HCEC 1CT (cell line): ENCODE data around the gene MRPL17.

Experiments
- DNase-seq: peaks from one replicate; pipeline ENCODE4 v3.0.0-alpha.2; 2017

MRPL17 gene

DNA sequence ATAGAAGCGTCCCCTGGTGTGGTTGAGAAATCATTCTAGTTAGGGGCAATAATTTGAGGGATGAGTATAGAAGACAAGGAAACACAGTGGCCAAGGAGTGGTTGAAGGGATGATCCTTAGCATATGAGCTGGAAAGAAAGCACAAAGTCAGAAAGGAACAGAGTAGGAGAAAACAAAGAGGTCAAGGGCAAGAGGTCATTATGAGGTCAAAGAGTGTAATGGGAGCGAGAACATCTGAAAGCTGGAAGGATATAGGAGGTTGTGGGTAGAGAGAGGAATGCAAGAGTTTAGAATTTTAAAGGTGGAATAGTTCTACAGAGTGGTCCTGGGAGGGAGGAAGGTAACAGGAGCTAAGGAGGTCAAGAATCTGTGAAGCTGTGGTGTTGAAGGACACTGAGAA is 29.5 kb downstream of the MRPL17 start:
- no peak for DNase-seq

DNA sequence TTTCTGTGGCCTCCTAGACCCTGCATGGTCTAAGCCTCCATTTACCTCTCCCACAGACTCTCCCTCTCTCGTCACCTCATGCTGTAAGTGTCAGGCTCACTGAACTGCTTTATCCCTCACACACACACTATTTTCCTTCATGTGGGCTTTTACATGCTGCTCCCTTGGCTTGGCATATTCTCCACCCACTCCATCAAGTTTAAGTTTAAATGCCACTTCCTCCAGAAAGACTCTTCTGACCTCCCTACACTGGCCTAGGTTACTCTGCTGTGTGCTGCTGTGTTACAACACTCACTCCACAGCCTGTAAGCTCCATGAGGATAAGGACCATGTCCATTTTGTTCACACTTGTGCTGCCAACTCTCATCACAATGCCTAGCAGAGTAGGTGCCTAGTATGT is 30.0 kb downstream of the MRPL17 start:
- DNase-seq, result no peak

DNA sequence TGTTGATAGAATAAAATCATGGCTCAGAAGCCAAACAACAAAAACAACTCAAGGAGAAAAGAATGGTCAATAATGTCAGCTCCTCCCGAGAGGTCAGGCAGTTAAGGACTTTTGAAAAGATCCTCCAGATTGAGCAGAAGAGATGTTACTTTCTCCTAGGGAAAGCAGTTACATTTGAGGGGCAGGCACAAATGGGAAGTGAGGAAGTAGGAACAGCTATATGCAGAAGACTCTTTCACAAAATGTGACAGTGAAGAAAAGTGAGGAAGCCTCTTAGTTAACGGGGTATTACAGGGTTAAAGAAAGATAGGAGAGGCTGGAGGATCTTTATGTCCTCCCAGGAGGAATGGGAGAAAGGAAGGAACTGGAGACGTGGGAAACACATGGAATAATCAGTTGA is 31.0 kb downstream of the MRPL17 start:
- DNase-seq, result no peak

- DNase-seq, result no peak
These were observed 32.2 kb downstream of the MRPL17 start for GRCh38 chr11:6650980-6651379.

- DNase-seq, result no peak
These were observed 33.0 kb downstream of the MRPL17 start for GRCh38 chr11:6650104-6650503.

DNA sequence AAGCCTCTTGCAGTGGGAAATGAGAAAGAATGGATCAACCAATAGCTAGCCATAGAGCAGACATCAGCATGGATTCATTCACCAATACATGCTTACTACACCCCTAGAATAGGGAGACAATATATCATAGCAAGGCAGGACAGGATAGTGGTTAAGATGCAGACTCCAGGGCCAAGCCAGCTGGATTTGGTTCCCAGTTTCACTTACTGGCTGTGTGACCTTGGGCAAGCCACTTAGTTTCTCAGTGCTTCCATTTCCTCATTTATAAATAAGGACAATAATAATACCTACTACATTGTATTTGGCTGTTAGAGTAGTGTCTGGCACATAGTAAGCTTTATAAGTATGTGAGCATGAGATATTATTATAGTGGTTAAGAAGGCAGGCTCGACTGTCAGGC is 34.6 kb downstream of the MRPL17 start:
- no peak for DNase-seq

DNA sequence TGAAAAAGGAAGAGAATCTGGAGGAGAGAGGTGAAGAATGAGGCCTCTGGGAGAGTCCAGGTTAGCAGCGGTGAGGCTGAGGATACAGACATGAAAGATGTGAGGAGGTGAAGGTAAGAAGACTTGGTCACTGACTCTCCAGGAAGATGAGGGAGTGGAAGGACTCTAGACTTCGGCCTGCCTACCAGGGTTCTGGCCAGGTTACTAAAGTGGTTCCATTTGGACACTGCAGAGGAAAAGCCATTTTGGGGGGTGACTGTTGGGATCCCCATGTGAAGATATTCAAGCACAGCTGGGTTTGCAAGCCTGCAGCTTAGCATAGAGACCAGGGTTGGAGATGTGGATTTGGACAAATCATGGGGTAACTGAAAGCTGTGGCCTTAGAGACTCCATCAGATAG is 35.3 kb downstream of the MRPL17 start:
- DNase-seq, result no peak

DNA sequence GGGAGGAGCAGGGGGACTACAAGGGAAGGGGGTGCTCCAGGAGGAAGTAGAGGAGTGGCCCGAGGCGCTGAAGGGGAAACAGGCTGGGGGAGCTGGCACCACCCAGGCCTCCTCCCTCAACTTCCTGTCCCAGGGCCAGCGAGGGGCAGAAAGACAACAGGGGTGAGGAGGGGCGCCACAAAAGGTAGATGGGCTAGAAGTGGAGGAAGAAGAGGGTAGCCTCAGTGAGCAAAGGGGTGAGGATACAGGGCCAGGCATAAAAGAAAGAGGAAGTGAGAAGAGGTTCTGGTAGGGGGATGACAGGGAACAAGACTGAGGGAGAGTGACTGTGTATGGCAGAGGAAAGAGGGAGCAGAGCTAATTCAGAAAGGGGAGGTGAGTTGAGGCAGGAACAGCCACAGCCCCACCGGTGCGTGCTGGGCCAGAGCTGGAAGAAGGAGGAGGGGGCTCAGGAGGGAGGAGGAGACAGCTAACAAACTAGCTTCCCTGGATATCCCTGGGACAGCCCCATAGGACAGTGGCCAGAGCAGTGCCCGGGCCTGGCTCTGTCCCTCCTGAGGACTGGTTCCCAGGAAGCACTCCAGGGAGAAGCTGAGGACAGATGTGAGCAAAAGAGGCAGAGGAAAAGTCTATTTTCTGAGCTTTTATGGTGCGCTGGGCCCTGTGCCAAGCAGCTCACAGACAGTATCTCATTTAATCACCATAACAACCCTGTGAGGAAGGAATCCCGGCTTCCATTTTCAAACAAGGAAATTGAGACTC is 36.0 kb downstream of the MRPL17 start:
- DNase-seq, result no peak

DNA sequence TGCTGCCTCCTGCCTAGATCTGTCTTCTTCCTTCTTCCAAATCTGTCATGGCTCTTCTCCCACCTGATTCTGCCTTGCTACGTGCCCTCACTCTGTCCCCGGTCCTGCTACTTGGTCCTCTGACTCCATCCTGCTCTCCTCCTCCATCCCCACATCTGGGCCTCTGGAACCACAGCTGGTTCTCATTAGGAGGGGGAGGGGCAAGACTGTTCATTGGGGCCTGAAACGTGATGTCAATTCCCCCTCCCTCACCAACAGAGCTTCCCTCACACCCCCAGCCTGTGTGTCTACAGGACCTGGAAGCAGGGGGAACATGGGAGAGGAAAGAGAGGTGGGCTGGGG is 36.6 kb downstream of the MRPL17 start:
- peak; percentile 79 for DNase-seq

DNA sequence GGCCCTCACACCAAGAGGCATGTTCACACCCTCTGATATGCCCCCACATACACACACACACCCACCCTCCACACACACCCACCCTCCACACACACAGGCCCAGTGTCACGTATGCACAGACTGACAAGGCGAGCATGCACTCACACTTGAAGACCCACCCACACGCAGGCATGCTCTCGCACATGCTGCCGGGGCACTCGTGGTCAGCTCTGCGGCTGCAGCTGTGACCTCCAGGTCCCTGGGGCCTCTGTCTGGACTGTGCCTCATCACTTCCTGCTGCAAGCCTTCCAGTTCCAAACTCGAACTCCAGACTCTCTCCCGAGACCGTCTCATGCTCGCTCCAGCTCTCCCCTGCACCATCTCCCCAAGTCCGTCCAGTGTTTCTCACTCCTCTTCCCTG is 37.1 kb downstream of the MRPL17 start:
- peak; percentile 93 for DNase-seq

DNA sequence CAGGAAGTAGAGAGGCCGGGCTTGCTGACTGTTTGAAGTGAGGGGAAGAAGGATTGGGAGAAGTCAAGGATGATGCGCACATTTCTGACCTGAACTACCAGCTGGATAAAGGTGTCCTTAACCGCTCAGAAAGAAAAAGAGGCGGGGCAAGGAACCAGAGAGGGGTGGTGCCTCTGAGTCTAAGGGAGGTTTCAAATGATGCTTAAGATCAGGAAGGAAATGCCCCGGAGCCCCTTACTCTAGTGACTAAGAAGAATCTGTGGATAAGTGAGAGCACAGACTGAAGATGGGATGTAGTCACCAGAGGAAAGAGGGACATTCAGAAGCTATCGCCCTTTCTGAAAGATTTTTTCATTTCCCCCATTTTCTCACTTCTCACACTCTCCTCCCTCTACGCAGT is 40.2 kb downstream of the MRPL17 start:
- no peak for DNase-seq

DNA sequence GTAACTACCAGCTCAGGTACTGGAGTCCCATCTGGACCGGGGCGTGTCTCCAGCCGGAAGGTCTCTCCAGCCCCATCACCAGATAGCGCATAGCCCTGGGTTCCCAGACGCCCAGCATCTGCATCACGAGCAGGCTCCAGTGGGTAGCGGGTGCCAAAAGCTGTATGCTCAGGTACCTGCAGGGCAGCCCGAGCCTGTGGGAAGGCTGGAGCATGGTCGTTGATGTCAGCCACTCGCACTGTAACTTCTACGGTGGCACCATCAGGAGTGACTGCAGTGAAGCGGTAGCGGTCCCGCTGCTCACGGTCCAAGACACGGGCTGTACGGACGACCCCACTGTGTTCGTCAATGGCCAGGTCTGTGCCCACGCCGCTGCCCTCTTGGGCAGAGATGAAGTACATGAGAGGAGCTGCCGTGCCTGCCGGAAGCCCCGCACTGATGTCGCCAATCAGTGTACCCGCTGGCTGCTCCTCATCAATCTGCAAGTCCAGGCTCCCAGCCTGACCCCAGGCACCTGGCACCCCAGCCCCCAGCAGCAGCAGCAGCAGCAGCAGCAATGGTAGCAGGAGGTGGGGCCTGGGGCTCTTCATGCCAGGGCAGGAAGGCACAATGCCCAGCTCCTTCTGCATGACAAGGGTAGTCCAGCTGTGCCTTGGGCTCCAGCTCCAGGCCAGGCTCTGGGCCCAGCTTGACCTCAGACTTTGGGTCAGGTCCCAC is 42.0 kb downstream of the MRPL17 start:
- no peak for DNase-seq

GRCh38 chr11:6640036-6640984 is 42.8 kb downstream of the MRPL17 start:
- no peak for DNase-seq

- peak; percentile 43 for DNase-seq
These were observed 44.7 kb downstream of the MRPL17 start for GRCh38 chr11:6638429-6638828.

DNA sequence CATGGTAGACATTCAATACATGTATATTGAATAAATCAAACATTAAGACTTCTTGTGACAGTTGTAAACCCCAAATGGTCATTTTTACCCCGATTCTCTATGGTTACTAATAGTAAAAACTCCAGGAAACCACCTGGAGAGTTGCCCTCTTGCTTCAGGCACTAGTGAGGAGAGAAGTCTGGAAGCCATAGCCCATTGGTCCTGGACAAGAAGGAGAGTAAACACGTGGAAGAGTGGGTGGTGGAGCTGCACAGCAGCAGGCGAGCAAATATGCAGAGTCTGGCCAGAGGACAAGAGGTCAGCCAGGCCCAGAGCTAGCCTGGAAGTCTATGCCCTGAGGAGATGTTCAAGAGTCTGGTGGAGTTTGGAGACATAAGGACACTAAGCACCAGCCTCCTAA is 45.3 kb downstream of the MRPL17 start:
- peak; percentile 99 for DNase-seq

GRCh38 chr11:6636480-6636879 is 46.7 kb downstream of the MRPL17 start:
- DNase-seq, result no peak

GRCh38 chr11:6635082-6635932 is 47.8 kb downstream of the MRPL17 start:
- DNase-seq, result peak; percentile 97

DNA sequence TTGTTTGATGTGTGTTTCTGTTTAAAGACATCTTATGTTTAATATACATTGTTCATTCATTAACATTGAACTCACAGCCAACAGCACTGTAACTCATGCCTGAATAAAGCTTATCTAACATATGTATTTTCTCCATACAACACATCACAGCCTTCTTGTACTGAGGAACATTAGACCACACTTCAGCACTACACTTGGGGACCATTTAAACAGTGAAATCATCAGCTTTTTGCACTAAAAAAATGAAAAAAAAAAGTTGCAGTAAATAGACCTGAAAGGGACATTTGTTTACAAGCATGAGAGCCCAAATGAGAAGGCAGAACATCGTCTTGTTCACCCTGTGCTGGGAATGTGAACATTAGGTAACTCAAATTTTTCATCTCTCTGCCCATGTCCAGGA is 48.6 kb downstream of the MRPL17 start:
- DNase-seq, result no peak

DNA sequence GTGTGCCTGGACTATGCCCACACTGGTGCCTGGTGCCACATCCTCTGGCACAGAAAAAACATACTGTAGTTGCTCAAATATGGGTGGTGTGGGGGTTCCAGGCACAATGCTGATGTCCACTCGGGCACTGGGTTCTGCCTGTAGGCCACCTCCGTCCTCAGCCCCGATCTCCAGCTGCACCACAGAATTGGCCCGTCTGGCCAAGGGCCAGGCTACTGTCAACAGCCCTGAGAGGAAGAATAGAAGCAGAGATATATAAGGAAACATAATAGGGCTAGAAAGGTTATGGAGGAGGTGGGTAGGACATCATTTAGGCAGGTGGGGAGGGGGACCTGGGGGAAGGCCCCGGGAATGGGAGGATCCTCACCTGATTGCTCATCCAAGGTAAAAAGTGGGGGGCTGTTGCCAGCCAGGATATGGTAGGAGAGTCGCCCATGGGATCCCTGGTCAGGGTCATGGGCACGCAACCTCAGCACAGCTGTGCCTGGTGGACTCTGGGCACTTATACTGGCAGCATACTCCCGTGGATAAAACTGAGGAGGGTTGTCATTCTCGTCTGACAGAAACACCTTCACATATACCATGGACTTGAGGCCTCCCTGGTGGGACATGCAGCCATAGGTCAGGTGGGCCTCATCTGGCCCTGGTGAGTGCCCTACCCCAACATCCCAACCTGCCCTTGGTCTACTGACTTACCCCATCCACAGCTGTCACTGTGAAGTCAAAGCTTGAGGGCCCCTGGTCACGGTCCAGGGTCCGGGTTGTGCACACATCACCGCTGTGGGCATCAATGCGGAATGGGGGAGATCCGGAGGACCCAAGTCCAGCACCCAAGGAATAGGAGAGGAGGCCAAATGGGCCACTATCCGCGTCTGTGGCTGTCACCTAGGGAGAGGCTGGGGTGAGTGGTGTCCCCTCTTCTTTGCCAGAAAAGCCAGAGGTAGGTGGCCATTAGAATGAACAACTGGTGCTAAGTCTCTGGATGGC is 49.4 kb downstream of the MRPL17 start:
- no peak for DNase-seq

DNA sequence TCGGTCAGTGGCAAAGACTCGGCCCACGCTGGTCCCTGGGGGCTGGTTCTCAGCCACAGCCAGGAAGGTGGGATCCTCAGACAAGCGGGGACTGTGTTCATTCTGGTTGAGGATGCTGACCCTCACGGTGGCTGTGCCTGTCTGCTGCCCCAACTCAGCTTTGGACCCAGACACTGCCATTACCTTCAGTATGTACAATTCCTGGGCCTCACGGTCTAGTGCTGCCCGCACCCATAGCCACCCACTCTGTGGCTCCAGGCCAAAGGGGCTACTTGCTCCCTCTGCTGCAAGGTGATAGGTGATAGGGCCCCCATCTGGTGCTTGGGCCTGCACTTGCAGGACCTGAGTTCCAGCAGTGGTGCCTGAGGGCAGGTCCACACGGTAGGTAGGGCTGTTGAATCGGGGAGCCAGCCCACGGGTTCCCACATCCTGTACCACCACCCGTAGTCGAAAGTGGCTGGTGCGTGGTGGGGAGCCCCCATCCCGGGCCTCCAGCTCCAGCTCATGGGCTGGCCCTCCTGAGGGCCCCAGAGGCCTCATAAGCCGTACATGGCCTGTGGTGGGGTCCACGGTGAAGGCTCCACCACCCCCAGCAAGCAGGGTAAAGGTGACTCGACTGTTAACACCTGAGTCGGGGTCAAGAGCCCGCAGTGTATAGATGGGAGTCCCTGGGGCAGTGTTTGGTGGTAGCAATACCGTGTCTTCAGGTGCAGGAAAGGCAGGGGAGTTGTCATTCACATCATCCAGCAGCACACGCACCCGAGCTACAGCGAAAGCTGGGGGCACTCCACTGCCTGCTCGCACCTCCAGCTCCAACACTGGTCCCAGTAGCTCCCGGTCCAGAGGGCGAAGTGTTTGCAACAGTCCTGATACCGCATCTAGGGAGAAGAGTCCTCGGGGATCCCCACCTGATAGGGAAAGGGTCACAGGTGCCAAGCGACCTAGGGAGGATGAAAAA is 50.7 kb downstream of the MRPL17 start:
- DNase-seq, result no peak
